Activated CD4-positive, alpha-beta T cell treated with anti-CD3 and anti-CD28 coated beads, Interleukin-2, Interleukin-6, amounts not matched to agents 100 ng/mL and 50 ng/mL, durations not matched to agents 16 hours and 8 hours (primary cell): ENCODE data around the gene UPP2.

Experiments used
- DNase-seq: peaks from one replicate; pipeline ENCODE4 v3.0.0-alpha.2; 2020

Gene UPP2

DNA sequence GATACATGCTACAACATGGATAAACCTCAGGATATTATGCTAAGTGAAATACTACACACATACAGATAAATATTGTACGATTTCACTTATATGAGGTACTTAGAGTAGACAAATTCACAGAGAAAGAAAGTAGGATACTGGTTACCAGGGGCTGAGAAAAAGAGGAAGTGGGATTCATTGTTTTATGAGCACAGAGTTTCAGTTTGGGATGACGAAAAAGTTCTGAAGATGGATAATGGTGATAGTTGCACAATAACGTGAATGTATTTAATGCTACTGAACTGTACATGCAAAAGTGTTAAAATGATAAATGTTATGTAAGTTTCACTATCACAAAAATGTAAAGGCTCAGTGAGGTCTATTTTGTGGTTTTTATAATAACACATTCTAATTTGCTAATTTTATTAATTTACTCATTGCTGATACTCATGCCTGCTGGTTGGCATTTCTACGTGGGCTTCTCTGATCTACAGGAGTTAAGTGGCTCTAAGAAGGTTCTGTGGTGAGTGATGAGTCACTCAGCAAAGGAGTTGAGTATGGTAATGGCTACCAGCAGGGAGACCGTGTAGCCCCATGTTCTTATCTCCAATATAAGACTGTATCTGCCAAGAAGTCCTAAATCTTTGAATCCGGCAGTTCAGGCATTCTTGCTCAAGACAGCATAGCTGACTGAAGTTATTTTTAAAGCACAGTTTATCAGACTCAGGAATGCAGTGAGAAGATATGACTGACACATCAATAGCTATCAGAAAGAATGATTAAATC is 41.1 kb downstream of the UPP2 start:
- no peak for DNase-seq

DNA sequence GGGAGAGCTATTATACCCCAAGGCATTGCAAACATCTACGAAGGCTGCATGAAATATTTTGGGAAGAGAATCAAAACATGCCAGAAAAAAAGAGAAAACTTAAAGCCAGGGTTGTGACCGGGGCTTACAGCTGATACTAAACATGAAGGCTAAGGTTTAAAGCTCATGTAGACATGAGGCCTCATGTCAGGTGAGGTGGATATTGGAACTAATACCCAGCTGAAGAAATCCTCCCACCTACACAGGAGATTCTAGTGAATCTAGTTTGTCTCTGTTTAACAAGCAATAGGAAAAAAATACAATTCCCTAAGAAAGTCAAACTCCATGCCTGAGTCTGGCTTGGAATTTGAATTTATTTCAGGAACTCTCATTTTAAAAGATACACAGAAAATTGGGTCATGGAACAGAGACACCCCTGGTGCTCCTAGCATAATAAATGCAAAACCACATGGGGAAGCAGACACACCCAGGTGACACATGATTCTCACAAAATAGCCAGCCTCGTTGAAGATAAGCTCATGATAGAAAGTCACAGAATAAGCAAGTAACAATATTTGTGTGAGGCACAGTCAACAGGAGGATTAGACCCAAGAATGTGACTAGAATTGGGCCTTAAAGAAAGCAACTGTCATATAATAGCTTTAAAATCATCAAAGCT is 42.2 kb downstream of the UPP2 start:
- DNase-seq, result no peak

DNA sequence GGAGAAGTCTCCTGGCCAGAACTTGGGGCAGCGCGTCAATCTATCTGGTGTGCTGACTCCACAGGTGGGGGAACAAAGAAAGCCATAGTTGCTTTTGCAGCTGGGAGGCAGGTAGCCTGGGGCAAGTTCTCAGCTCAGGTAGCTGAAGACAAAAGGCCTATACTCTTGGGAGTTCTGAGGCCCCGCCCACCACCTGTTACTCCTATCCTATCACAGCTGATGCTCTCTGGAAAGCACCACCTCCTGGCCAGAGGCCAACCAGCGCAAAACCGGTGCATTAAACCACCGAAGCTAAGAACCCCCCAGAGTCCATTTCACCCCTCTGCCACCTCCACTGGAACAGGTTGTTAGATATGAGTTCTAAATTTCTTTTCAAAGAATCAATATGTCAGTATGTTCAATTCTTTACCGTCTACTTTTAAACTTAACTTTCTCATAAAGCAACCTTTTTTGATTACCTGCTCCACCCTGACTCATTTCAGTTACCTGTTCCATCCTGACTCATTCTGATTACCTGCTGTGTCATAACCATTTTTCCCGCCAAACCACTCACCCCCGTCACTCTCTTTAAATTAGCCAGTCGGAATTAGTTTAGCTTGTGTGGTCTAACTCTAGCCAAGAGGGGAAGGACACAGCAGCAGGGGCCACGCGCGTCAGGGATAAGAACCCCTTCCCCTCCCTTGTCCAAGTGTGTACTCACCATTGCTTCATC is 43.4 kb downstream of the UPP2 start:
- no peak for DNase-seq

DNA sequence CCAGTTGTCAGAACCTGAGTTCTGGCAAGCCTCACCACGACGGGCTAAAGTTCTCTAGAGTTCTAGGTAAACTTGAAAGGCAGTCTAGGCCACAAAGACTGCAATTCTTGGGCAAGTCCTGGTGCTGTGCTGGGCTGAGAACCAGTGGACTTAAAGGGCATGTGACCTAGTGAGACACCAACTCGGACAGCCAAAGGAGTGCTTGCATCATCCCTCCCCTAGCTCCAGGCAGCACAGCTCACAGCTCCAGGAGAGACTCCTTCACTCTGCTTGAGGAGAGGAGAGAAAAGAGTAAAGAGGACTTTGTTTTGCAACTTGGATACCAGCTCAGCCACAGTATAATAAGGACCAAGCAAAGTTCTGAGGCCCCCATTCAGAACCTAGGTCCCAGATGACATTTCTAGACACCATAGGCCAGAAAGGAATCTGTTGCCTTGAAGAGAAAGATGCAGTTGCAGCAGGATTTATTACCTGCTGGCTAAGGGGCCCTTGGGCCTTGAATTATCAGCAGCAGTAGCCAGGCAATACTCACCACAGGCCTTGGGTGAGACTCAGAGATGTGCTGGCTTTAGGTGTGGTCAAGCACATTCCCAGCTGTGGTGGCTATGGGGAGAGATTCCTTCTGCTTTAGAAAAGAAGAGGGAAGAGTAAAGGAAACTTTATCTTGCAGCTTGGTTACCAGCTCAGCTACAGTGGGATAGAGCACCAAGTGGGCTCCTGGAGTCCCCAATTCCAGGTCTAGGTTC is 51.8 kb downstream of the UPP2 start:
- no peak for DNase-seq

DNA sequence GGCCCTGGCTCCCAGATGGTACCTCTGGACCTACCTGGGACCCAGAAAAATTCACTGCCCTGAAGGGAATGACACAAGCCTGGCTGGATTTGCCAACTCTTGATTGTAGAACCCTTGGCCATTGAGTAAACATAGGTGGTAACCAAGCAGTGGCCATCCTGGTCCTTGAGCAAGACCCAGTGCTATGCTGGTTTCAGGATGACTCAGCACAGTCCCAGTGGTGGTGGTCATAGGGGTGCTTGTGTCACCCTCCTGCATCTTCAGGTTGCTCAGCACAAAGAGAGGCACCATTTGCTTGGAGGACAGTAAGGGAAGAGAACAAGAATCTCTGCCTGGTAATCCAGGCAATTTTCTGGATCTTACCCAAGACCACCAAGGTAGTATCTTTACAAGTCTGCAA is 52.9 kb downstream of the UPP2 start:
- no peak for DNase-seq

DNA sequence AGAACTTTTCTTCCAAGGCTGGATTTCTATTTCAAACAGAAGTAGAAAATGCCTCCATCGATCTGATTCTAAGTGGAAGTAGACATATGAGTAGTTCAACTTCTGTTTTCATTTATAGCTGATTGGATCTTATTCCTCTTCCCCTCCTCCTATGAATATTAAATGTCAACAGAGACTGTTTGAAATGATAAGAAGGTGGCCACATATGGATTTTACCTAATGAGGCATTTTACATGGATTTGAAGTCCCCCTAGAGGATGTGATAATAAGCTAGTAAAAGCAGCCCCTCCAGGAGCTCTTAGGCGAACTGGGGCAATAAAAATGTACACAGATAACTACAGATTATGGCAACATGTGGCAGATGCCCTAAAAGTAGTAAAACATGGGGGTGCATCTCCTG is 71.0 kb downstream of the UPP2 start:
- no peak for DNase-seq

DNA sequence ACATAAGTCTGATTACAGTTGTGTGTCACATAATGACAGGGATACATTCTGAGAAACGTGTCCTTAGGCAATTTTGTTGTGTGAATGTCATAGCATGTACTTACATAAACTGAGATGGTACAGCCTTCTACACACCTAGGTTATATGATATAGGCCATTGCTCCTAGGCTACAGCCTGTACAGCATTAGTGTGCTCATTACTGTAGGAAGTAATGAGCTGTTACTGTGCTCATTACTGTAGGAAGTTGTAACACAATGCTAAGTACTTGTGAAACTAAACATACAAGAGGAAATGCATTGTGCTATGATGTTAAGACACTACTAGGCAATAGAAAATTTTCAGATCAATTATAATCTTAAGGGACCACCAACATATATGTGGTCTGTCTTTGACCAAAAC is 72.8 kb downstream of the UPP2 start:
- DNase-seq, result no peak

DNA sequence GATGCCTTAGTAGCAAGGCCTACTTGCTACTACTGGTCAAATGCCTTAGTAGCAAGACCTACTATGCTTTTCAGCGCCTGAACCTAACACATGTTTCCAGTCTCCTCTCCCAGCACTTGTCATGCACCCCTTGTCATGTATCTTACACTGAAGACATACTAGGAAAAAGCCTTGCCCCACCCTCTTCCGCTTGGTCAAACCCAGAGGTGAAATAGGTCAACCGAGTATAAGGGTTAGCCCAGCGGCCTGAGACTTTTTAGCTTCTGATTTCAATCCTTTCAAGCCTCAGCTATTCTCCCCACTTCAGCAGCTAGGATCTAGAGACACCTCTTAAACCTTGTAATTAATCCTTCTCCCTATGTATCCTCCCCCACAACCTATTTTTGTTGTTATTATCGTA is 73.3 kb downstream of the UPP2 start:
- no peak for DNase-seq

DNA sequence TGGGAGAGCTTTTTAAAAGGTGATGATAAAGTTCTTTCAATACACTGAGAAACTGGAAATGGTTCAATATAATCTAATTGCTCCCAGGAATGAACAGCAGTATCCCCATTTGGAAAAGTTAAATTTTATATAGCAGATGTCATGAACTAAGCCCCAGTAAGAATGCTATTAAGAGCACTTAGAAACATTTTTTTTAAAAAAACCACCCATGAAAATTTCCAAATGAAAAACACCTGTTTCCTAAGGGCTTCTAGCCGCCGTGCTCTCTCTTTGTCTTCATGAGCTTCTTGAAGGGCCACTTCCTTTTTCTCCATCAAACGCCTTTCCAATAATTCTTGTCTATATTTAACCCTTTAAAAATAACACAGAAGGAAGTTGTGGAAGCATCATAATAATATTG is 77.0 kb downstream of the UPP2 start:
- no peak for DNase-seq

DNA sequence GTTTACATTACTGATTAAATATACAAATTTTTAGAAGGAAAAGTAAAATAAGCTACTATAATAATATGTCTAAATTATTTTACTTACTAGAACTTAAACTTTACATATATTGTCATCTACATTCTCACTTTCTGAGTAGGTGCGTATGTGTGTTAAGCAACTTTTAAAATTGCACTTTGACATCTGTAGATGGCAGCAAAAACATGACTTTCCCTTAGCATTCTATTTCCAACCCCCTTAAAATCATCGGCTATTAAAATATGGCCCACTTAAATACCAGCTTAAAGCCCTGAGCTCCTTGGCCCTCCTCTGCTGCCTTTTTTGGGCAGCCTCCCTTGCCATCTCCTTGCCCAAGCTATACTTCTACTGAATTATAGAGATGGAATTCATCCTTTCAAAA is 78.0 kb downstream of the UPP2 start:
- DNase-seq, result no peak

DNA sequence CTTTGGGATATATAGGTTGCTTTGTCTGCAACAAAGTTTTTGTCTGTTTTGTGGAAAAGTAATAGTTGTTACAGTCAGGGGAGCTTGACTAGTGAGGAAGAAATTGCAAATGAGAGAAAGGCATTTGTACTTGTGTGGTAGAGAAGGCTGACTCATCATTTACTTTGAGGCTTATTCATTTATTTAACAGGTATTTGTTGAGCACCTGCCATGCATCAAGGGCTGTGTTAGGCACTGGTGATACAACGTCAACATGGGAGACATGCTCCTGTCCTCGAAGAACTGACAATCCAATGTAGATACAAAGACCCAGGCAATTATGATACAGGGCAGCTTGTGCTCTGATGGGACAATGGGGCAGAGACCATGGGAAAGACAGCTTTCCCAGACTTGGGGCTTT is 79.5 kb downstream of the UPP2 start:
- DNase-seq, result no peak

DNA sequence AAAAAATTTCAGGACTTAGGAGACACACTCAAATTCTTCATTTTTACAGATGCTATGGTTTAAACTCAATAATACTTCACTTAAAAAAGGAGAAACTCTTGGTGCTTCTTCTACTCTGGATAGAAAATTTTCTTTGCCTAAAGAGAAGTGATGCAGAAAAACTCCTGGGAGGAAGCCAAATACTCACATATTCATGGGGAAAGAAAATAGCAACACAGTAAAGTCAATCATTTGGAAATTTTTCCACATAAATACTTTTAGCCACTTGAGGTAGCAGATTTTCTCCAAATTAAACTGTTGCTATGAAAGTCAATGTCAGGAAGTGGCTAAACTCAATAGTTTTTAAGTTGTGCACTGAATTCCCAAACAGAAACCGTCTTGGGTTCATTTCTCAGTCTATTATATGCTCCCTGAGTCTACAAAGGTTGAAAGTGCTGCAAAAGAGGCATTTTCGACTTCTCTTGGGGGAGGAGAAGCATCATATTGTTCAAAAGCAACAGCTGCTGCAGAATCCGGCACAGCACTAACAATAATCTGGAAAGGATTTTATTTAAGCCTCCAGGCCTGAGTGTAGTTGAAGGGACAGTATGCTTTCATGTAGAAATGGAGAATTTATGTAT is 81.1 kb downstream of the UPP2 start:
- no peak for DNase-seq

DNA sequence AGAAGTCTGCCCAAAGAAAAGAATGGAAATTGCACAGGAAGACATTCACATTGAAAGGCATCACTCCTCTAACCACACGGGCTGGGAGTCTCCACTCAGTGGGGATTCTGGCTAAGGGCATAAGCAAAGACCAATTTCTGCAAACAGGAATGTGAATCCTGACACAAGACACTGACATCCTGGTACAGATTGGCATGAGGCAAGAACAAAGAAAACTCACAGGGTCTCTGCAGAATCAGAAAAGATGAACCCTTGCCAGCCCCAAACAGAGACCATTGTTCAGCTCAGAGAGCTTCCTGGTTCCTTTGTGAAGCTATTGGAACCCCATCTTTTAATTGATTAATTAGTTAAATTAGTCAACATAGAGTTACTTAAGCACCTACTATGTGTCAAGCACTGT is 82.3 kb downstream of the UPP2 start:
- DNase-seq, result no peak

DNA sequence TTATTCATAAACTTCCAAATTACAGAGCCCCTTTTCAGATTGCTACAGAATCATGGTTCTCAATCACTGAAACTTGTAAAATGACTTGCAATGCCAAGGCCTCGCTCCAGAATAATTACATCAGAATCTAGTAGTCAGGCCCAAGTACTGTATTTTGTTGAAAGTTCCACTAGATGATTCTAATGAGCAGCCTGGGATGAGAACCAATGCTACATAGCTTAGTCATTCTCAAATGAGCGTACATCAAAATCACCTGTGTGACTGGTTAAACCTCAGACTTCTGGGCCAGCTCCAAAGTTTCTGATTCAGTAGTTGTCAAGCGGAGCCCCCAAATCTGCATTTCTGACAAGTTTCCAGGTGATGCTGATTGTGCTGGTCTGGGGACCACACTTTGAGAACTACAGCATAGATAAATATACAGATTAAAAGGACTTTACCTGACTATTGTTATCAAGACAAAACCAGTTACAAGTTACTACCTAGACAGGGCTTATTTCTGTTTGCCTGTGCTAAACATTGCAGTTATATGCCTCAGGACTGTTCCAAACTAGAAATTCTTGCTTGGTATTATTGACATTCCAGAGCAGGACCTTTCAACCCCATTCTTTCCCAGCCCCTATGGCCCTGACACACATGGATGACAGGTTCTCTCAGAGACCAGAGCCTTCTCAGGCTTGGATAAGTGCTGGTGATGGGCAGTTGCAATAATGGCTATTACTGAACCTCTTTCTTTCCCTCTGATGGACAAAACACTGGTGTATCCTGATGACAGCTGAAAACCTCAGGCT is 83.1 kb downstream of the UPP2 start:
- DNase-seq, result no peak
